Fibroblast of peridontal ligament (primary cell): ENCODE data around the gene DNAJC6.
"Not testable (repeated sequence)": the region's sequence is repeated elsewhere in the genome, so short reads cannot be mapped to it uniquely, and the experiment has no call there.

Source experiments
- DNase-seq: peaks from one replicate; pipeline ENCODE4 v3.0.0-alpha.2; 2010; ENCODE audit errors: extremely low read depth

The DNAJC6 gene

GRCh38 chr1:65309304-65310077 lies at the start of gene DNAJC6:
Gene DNAJC6 (plus strand): TSS chr1:65309543. CDS start chr1:65309746, 203 bp downstream.
- peak; percentile 63 for DNase-seq

GRCh38 chr1:65259816-65260215 lies 49.5 kb upstream of the DNAJC6 start:
- DNase-seq: no peak

- DNase-seq: peak; percentile 76
These were observed 48.4 kb upstream of the DNAJC6 start for GRCh38 chr1:65260851-65261473.

- no peak for DNase-seq
These were observed 46.1 kb upstream of the DNAJC6 start for GRCh38 chr1:65263286-65263685.

- peak; percentile 83 for DNase-seq
These were observed 45.0 kb upstream of the DNAJC6 start for GRCh38 chr1:65264197-65264929.

- DNase-seq: no peak
These were observed 44.1 kb upstream of the DNAJC6 start for GRCh38 chr1:65265296-65265650.

GRCh38 chr1:65265651-65266351 lies 43.5 kb upstream of the DNAJC6 start:
- DNase-seq: peak; percentile 62

- DNase-seq: no peak
These were observed 42.9 kb upstream of the DNAJC6 start for GRCh38 chr1:65266476-65266875.

- DNase-seq: no peak
These were observed 42.1 kb upstream of the DNAJC6 start for GRCh38 chr1:65267271-65267670.

GRCh38 chr1:65267683-65268082 lies 41.7 kb upstream of the DNAJC6 start:
- no peak for DNase-seq

- no peak for DNase-seq
These were observed 39.7 kb upstream of the DNAJC6 start for GRCh38 chr1:65269612-65270011.

- DNase-seq: no peak
These were observed 33.0 kb upstream of the DNAJC6 start for GRCh38 chr1:65276197-65276939.

- no peak for DNase-seq
These were observed 31.6 kb upstream of the DNAJC6 start for GRCh38 chr1:65277605-65278347.

GRCh38 chr1:65278376-65279069 lies 30.8 kb upstream of the DNAJC6 start:
- DNase-seq: peak; percentile 28

GRCh38 chr1:65279070-65279779 lies 30.1 kb upstream of the DNAJC6 start:
- peak; percentile 21 for DNase-seq

- no peak for DNase-seq
These were observed 27.5 kb upstream of the DNAJC6 start for GRCh38 chr1:65281846-65282245.

- DNase-seq: no peak
These were observed 25.1 kb upstream of the DNAJC6 start for GRCh38 chr1:65284229-65284628.

- no peak for DNase-seq
These were observed 19.9 kb upstream of the DNAJC6 start for GRCh38 chr1:65289449-65289848.

- not testable (repeated sequence) for DNase-seq
These were observed 17.5 kb upstream of the DNAJC6 start for GRCh38 chr1:65291818-65292217.
